ENCODE measurements around the gene ACVR2A. TPM values are rescaled to one million over a fixed set of nuclear protein-coding genes. Genes with fewer than 3 reads are reported as not detected.

Gene ACVR2A
- total RNA-seq, 4 donors from 2014 or later: 23.0 to 48.1 (median 23.8) TPM

DNA sequence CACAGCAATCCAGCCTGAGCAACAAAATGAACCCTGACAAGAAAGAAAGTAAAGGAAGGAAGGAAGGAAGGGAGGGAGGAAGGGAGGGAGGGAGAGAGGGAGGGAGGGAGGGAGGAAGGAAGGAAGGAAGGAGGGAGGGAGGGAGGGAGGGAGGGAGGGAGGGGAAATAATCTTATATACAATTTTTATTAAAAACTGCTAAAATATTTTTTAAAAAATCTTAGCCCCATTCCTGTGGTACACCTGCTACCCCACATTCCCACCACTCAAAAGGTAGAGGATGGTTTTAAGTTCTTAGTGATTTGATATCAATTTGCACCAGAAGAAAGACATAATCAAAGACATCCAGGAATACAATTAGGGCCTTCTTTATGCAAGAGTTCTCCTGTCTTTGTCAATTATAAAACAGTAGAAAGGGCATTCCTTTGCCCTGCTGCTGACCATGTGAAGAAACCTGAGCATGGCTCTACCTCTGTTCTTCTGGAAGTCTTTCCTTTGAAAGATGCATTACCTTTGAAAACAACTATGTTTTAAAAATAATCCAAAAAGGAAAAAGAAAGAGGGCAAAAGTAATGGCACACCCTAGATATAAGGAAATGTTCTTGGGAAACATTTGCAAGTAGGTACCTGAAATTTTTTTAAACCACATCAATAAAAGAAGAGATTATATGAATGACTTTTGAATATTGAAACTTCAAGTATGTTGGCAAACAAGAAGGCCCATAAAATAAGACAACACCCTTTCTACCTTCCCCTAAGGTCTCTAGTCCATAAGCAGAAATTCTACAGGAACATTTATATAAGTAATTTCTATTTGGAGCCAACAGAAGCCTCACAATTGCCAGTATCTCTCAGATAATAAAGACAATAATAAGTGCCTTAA is 33.7 kb upstream of the ACVR2A start:
- H3K27ac ChIP-seq: no peak overlapping the region
- no peak for ATAC-seq

DNA sequence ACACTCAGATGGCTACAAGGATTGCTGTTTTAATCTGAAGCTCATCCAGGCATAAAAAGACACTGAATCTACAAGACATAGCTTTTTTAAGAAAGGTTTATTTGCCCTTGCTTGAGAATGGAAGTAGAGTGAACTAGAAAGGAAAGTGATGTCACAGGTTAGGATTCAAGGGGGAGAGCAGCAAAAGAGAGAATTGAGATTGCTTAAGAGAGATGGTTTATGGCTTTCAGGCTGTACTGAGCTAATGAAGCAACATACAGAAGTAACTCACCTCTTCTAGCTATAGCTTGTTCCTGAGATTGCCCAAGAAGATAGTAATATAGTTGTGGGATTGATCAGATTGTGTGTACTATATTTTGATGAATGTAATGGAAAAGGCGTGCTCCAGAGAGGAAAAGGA is 26.1 kb upstream of the ACVR2A start:
- peaks cover 0 to 5% (median 0%) of the 10 kb centered on the region in 3 donors for H3K9me3 ChIP-seq
- TF ChIP-seq, protein P1, sequence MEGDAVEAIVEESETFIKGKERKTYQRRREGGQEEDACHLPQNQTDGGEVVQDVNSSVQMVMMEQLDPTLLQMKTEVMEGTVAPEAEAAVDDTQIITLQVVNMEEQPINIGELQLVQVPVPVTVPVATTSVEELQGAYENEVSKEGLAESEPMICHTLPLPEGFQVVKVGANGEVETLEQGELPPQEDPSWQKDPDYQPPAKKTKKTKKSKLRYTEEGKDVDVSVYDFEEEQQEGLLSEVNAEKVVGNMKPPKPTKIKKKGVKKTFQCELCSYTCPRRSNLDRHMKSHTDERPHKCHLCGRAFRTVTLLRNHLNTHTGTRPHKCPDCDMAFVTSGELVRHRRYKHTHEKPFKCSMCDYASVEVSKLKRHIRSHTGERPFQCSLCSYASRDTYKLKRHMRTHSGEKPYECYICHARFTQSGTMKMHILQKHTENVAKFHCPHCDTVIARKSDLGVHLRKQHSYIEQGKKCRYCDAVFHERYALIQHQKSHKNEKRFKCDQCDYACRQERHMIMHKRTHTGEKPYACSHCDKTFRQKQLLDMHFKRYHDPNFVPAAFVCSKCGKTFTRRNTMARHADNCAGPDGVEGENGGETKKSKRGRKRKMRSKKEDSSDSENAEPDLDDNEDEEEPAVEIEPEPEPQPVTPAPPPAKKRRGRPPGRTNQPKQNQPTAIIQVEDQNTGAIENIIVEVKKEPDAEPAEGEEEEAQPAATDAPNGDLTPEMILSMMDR (IDR thresholded peaks at IDR 0.05): no peak
- TF ChIP-seq POLR2AphosphoS5 (IDR thresholded peaks at IDR 0.05) (no peak), POLR2A (IDR thresholded peaks at IDR 0.05) (no peak), EP300 (IDR thresholded peaks at IDR 0.05) (no peak)
- 91% methylated on average over 1 of the region's 1 CpG for WGBS, 2 donors (ENCODE audit: low coverage in 1 of 2)
- no peak overlapping the region for H3K27ac ChIP-seq
- no peaks in the 10 kb centered on the region for H3K4me1 ChIP-seq
- H3K27me3 ChIP-seq: no peaks in the 10 kb centered on the region
- H3K4me3 ChIP-seq: no peak overlapping the region
- no peaks in the 10 kb centered on the region for H3K36me3 ChIP-seq
- no peak for ATAC-seq

More for the DNA sequence above, 33.7 kb upstream of the ACVR2A start:
- H3K27me3 ChIP-seq: no peaks in the 10 kb centered on the region
- TF ChIP-seq, protein P1 (IDR thresholded peaks at IDR 0.05): no peak
- TF ChIP-seq EP300 (IDR thresholded peaks at IDR 0.05): no peak
- TF ChIP-seq POLR2A (IDR thresholded peaks at IDR 0.05): no peak
- no peak for TF ChIP-seq POLR2AphosphoS5 (IDR thresholded peaks at IDR 0.05)
- H3K4me1 ChIP-seq: no peaks in the 10 kb centered on the region
- no peaks in the 10 kb centered on the region for H3K9me3 ChIP-seq
- H3K36me3 ChIP-seq: no peaks in the 10 kb centered on the region
- no peak overlapping the region for H3K4me3 ChIP-seq

DNA sequence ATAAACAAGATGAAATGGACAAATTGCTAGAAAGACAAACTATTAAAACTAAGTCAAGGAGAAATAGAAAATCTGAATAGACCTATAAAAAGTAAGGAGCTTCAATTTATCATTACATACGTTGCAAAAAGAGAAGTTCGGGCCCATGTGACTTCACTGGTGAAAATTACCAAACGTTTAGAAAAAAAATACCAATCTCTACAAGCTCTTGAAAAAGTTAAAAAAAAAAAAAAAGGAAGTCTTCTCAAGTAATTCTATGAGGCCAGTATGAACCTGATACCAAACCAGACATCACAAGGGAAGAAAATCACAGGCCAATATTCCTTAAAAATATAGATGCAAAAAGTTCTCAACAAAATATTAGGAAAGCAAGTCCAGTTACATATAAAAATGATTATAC is 20.2 kb upstream of the ACVR2A start:
- no peak overlapping the region for H3K4me3 ChIP-seq
- TF ChIP-seq, protein P1 (IDR thresholded peaks at IDR 0.05): no peak
- TF ChIP-seq POLR2A (IDR thresholded peaks at IDR 0.05): no peak
- no peaks in the 10 kb centered on the region for H3K36me3 ChIP-seq
- H3K27me3 ChIP-seq: no peaks in the 10 kb centered on the region
- no peak for ATAC-seq
- no peaks in the 10 kb centered on the region for H3K4me1 ChIP-seq
- H3K27ac ChIP-seq: no peak overlapping the region
- peaks cover 0 to 5% (median 0%) of the 10 kb centered on the region in 3 donors for H3K9me3 ChIP-seq
- 71 to 72% methylated on average over 2 to 3 of the region's 3 CpGs for WGBS, 2 donors (ENCODE audit: low coverage in 1 of 2)

DNA sequence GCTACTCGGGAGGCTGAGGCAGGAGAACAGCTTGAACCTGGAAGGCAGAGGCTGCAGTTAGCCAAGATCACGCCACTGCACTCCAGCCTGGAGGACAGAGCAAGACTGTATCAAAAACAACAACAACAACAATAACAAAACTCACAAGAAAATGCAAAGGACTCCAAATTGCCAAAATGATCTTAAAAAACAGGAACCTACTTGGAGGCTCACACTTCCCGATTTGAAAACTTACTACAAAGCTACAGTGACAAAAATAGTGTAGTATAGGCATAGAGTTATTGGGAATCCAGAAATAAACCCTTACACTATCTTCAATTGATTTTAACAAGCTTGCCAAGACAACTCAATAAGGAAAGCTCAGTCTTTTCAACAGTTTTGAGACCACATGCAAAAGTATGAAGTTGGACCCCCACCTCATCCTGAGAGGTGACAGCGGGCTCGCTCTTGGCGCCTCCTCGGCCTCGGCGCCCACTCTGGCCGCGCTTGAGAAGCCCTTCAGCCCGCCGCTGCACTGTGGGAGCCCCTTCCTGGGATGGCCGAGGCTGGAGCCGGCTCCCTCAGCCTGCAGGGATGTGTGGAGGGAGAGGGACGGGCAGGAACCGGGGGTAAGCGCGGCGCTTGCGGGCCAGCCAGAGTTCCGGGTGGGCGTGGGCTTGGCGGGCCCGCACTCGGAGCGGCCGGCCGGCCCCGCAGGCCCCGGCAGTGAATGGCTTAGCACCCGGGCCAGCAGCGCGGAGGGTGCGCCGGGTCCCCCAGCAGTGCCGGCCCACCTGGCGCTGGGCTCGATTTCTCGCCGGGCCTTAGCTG is 18.3 kb upstream of the ACVR2A start:
- Histone ChIP-seq H3K36me3 (no peaks in the 10 kb centered on the region), H3K4me3 (no peak overlapping the region), H3K4me1 (no peaks in the 10 kb centered on the region), H3K27me3 (no peaks in the 10 kb centered on the region), H3K9me3 (peaks cover 0 to 18% (median 0%) of the 10 kb centered on the region in 3 donors), H3K27ac (no peak overlapping the region)
- ATAC-seq: no peak
- TF ChIP-seq EP300 (IDR thresholded peaks at IDR 0.05): no peak
- TF ChIP-seq POLR2AphosphoS5 (IDR thresholded peaks at IDR 0.05): no peak
- WGBS, 2 donors (ENCODE audit: low coverage in 1 of 2): 86 to 100% methylated on average over 1 to 6 of the region's 41 CpGs

DNA sequence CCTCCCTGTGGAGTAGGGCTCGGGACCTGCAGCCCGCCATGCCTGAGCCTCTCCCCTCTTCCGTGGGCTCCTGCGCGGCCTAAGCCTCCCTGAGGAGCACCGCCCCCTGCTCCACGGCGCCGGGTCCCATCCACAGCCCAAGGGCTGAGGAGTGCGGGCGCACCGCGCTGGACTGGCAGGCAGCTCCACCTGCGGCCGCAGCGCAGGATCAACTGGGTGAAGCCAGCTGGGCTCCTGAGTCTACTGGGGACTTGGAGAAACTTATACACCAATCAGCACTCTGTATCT is 17.8 kb upstream of the ACVR2A start:
- ATAC-seq: no peak
- WGBS, 2 donors (ENCODE audit: low coverage in 1 of 2): no CpG with 5 or more reads among the region's 16 CpGs

More for the DNA sequence above, 17.8 kb upstream of the ACVR2A start:
- Histone ChIP-seq H3K36me3 (no peaks in the 10 kb centered on the region), H3K4me1 (no peaks in the 10 kb centered on the region), H3K4me3 (no peak overlapping the region), H3K27ac (no peak overlapping the region), H3K9me3 (peaks cover 0 to 18% (median 0%) of the 10 kb centered on the region in 3 donors), H3K27me3 (no peaks in the 10 kb centered on the region)
- TF ChIP-seq POLR2A (IDR thresholded peaks at IDR 0.05): no peak
- TF ChIP-seq EP300 (IDR thresholded peaks at IDR 0.05): no peak
- no peak for TF ChIP-seq POLR2AphosphoS5 (IDR thresholded peaks at IDR 0.05)
